SK-N-SH (cell line): ENCODE results near the gene TEX44. TPM values are rescaled to one million over a fixed set of nuclear protein-coding genes. Genes with fewer than 3 reads are reported as not detected.

Source experiments
- CTCF ChIA-PET: fragments of 300-600, 350-600 bp; formaldehyde crosslinking; extraction: SDS; loops from one replicate; lab custom pipeline; 2021; lab: Yijun Ruan, JAX
- POLR2A ChIA-PET: fragments of 350-600 bp; sonication (Branson Sonifier 250); formaldehyde crosslinking; extraction: SDS; loops from one replicate; lab custom pipeline; 2020; ENCODE audit warnings: antibody characterized with exemption, inconsistent platforms; lab: Yijun Ruan, JAX
- DNase-seq: peaks from one replicate; pipeline ENCODE4 v3.0.0; 2012
- H2AFZ ChIP-seq: fragments of 200-600 bp; sonication (generic); 2 replicates; pipeline ENCODE4 v1.8.1; 2016; ENCODE audit warnings: antibody characterized with exemption, mild to moderate bottlenecking, low read depth
- H3F3A ChIP-seq: fragments of 200-600 bp; sonication (generic); replicated peaks from 2 replicates; pipeline ENCODE3; 2016; ENCODE audit warnings: antibody characterized with exemption, mild to moderate bottlenecking; ENCODE audit not compliant: insufficient read depth
- H3K27ac ChIP-seq, 2 experiments: fragments of 200-500 bp in 1 of 2; fragments of 200-600 bp in 1 of 2; sonication (Bioruptor generic) in 1 of 2; sonication (generic), shearing (Covaris generic) in 1 of 2; 2 replicates each; pipeline versions ENCODE4 v1.5.1 to v1.6.1; 2014 to 2016; ENCODE audit warnings: low read depth in 2 of 2, inconsistent platforms in 1 of 2, low read length in 1 of 2, mild to moderate bottlenecking in 1 of 2, mixed read lengths in 1 of 2
- H3K27me3 ChIP-seq: fragments of 200-600 bp; sonication (generic), shearing (Covaris generic); 2 replicates; pipeline ENCODE4 v1.6.1; 2016; ENCODE audit warnings: mixed run types; ENCODE audit not compliant: insufficient read depth
- H3K36me3 ChIP-seq, 2 experiments: fragments of 200-500 bp in 1 of 2; fragments of 200-600 bp in 1 of 2; sonication (Bioruptor generic) in 1 of 2; sonication (generic) in 1 of 2; replicated peaks in 1 of 2; 2 replicates each; pipeline versions ENCODE3 to v1.5.1; 2014 to 2016; ENCODE audit warnings: low read length in 1 of 2, mild to moderate bottlenecking in 1 of 2; ENCODE audit not compliant: insufficient read depth in 2 of 2, control insufficient read depth in 1 of 2
- H3K4me1 ChIP-seq, 2 experiments: fragments of 200-500 bp in 1 of 2; fragments of 200-600 bp in 1 of 2; sonication (Bioruptor generic) in 1 of 2; sonication (generic), shearing (Covaris generic) in 1 of 2; 2 replicates each; pipeline versions ENCODE4 v1.5.1 to v1.6.1; 2014 to 2016; ENCODE audit warnings: low read depth in 1 of 2, low read length in 1 of 2, mixed run types in 1 of 2; ENCODE audit not compliant: insufficient read depth in 2 of 2, control insufficient read depth in 1 of 2
- H3K4me2 ChIP-seq: fragments of 200-600 bp; sonication (generic), shearing (Covaris generic); 2 replicates; pipeline ENCODE4 v1.6.1; 2017; ENCODE audit warnings: mixed run types
- H3K4me3 ChIP-seq, 2 experiments: fragments of 200-500 bp in 1 of 2; fragments of 200-600 bp in 1 of 2; sonication (Bioruptor generic) in 1 of 2; sonication (generic), shearing (Covaris generic) in 1 of 2; 2 replicates each; pipeline versions ENCODE4 v1.5.1 to v1.8.1; 2014 to 2016; ENCODE audit warnings: low read depth in 2 of 2, inconsistent platforms in 1 of 2, low read length in 1 of 2, mild to moderate bottlenecking in 1 of 2, mixed read lengths in 1 of 2, moderate library complexity in 1 of 2
- H3K79me2 ChIP-seq: fragments of 200-600 bp; sonication (generic); 2 replicates; pipeline ENCODE4 v1.8.1; 2017; ENCODE audit warnings: mild to moderate bottlenecking; ENCODE audit not compliant: insufficient read depth
- H3K9ac ChIP-seq: fragments of 200-600 bp; sonication (generic); 2 replicates; pipeline ENCODE4 v1.6.1; 2017; ENCODE audit warnings: mixed run types
- H3K9me2 ChIP-seq: fragments of 200-600 bp; sonication (generic); 2 replicates; pipeline ENCODE4 v1.6.1; 2017; ENCODE audit warnings: mixed run types
- H3K9me3 ChIP-seq: fragments of 200-600 bp; sonication (generic); 2 replicates; pipeline ENCODE4 v1.6.1; 2017; ENCODE audit warnings: mixed run types, mild to moderate bottlenecking, moderate library complexity
- H4K20me1 ChIP-seq: fragments of 200-600 bp; sonication (generic); 2 replicates; pipeline ENCODE4 v1.6.1; 2017; ENCODE audit warnings: mild to moderate bottlenecking, mixed run types; ENCODE audit not compliant: insufficient read depth
- EP300 ChIP-seq, 2 experiments: IDR thresholded peaks; 2 replicates each; pipeline versions ENCODE4 v1.4.0 to v1.6.1; 2012; ENCODE audit warnings: borderline replicate concordance in 1 of 2, low read depth in 1 of 2, low read length in 1 of 2
- FOSL2 ChIP-seq: IDR thresholded peaks from 2 replicates; pipeline ENCODE4 v1.4.0; 2012; ENCODE audit warnings: low read depth, mild to moderate bottlenecking, moderate library complexity, borderline replicate concordance
- GABPA ChIP-seq: IDR thresholded peaks from 2 replicates; pipeline ENCODE4 v1.4.0; 2012; ENCODE audit warnings: low read depth, mild to moderate bottlenecking
- MEF2A ChIP-seq: IDR thresholded peaks from 2 replicates; pipeline ENCODE4 v1.4.0; 2012; ENCODE audit warnings: low read depth, borderline replicate concordance
- NRF1 ChIP-seq: IDR thresholded peaks from 2 replicates; pipeline ENCODE4 v1.6.1; 2012; ENCODE audit warnings: low read depth, mild to moderate bottlenecking, low read length
- POLR2AphosphoS5 ChIP-seq: IDR thresholded peaks from 2 replicates; pipeline ENCODE4 v1.6.1; 2012; ENCODE audit warnings: low read depth, low read length
- RAD21 ChIP-seq: IDR thresholded peaks from 2 replicates; pipeline ENCODE4 v1.6.1; 2012; ENCODE audit warnings: mild to moderate bottlenecking, low read length
- RXRA ChIP-seq: IDR thresholded peaks from 2 replicates; pipeline ENCODE4 v1.4.0; 2012; ENCODE audit warnings: low read depth, mild to moderate bottlenecking, borderline replicate concordance
- SIN3A ChIP-seq: IDR thresholded peaks from 2 replicates; pipeline ENCODE4 v1.6.1; 2012; ENCODE audit warnings: low read depth, mild to moderate bottlenecking, low read length, moderate library complexity, borderline replicate concordance
- TAF1 ChIP-seq: IDR thresholded peaks from 2 replicates; pipeline ENCODE4 v1.6.1; 2012; ENCODE audit warnings: low read depth, mild to moderate bottlenecking, low read length, moderate library complexity, borderline replicate concordance
- TEAD4 ChIP-seq: IDR thresholded peaks from 2 replicates; pipeline ENCODE4 v1.4.0; 2012; ENCODE audit warnings: mild to moderate bottlenecking, borderline replicate concordance; ENCODE audit not compliant: insufficient read depth
- YY1 ChIP-seq: IDR thresholded peaks from 2 replicates; pipeline ENCODE4 v1.4.0; 2012; ENCODE audit warnings: low read depth, mild to moderate bottlenecking
- WGBS: methylation state at CpG from one replicate; pipeline ENCODE4 v1.1.6; 2017; ENCODE audit warnings: low lambda C conversion rate; 5-methylcytosine and 5-hydroxymethylcytosine counted together
- polyA plus RNA-seq, 3 experiments: library from polyadenylated mRNA; depleted of rRNA; stranded (reverse); fragments of >200 nt; gene quantifications; 2 replicates each; pipeline ENCODE4 v1.2.3, GENCODE V29; 2012
- TF ChIP-seq, protein P1 (sequence below): IDR thresholded peaks from 2 replicates; pipeline ENCODE4 v1.6.1; 2012; ENCODE audit warnings: mild to moderate bottlenecking, low read depth, low read length, moderate library complexity
- TF ChIP-seq, protein P2 (sequence below): fragments of 200-600 bp; sonication (generic); IDR thresholded peaks from 2 replicates; pipeline ENCODE4 v1.6.1; 2017; ENCODE audit warnings: antibody characterized with exemption, mild to moderate bottlenecking, moderate library complexity
- TF ChIP-seq, protein P3 (sequence below): IDR thresholded peaks from 2 replicates; pipeline ENCODE4 v1.4.0; 2012; ENCODE audit warnings: low read depth

Gene TEX44
- polyA plus RNA-seq, 1 of the 3 experiments (the other 2 are of a cell fraction) = not detected

DNA sequence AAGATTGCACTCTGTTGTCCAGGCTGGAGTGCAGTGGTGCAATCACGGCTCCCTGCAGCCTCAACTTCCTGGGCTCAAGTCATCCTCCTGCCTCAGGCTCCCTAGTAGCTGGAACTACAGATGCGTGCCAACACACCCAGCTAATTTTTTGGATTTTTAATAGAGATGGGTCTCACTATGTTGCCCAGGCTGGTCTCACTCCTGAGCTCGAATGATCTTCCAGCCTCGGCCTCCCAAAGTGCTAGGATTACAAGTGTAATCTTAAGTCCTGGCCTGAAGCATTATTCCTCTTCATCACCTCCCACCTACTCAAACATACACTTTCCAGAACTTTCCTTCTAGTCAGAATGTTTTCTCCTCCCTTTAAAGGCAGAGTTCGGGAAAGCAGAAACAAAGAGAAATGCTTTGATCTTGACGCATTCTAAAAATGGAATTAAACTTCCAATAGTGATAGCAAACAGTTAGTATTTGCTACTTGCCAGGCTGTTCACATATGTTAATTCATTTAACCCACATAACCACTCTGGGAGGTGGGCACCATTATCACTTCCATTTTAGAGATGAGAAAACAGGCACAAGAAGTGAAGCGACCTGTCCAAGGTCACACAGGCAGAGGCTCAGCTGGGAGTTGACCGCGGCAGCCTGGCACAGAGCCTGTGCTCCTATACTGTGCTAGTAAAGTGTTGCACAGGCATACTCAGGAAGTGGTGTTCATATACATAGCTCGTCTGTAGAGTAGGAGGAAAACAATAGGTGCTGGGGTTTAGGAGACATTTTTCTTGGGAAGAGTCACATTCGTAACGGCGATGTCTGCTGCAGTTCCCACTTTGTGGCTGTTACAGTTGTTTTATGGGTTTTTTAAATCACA lies 24.6 kb downstream of the TEX44 start (continued):
- TF ChIP-seq, protein P1, sequence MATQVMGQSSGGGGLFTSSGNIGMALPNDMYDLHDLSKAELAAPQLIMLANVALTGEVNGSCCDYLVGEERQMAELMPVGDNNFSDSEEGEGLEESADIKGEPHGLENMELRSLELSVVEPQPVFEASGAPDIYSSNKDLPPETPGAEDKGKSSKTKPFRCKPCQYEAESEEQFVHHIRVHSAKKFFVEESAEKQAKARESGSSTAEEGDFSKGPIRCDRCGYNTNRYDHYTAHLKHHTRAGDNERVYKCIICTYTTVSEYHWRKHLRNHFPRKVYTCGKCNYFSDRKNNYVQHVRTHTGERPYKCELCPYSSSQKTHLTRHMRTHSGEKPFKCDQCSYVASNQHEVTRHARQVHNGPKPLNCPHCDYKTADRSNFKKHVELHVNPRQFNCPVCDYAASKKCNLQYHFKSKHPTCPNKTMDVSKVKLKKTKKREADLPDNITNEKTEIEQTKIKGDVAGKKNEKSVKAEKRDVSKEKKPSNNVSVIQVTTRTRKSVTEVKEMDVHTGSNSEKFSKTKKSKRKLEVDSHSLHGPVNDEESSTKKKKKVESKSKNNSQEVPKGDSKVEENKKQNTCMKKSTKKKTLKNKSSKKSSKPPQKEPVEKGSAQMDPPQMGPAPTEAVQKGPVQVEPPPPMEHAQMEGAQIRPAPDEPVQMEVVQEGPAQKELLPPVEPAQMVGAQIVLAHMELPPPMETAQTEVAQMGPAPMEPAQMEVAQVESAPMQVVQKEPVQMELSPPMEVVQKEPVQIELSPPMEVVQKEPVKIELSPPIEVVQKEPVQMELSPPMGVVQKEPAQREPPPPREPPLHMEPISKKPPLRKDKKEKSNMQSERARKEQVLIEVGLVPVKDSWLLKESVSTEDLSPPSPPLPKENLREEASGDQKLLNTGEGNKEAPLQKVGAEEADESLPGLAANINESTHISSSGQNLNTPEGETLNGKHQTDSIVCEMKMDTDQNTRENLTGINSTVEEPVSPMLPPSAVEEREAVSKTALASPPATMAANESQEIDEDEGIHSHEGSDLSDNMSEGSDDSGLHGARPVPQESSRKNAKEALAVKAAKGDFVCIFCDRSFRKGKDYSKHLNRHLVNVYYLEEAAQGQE = no peak
- TF ChIP-seq FOSL2 (no peak), RXRA (no peak), RAD21 (no peak)

DNA sequence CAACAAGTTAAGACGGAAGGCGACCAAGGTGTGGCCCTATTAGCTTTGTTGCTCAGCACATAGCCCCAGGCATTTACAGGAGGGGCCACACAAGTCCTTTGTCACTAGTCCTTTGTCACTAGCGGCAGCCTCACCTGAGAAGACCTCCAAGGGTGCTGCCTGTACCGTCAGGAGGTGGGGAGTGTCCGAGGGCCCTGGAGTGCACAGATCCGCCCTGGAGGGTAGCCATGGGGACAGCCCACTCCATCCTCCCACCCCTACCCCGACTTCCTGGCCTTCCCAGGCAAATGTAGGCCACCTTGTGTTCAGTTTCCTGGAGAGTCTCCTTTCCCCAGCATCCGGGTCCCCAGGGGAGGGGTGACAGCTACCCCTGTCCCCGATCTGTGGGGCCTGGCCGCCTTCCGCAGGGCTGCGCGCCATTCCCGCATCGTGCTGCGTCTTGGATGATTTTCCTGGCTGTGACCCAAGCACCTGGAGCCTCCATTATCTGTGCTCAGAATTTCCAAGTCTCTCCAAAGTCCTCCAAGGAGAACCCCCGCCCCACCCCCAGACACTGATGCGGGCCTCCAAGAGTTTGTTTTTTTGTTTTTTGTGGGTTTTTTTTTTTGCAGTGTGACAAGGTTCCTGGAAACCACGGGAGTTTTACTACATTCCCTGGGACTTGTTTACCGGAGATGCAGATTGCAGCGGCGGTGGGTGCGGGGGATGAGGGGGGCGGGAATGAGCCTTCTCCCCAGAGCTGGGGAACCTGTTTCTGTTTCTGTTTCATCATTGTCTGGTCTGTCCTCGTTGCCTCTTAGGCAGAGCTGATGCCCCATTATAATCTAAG lies 28.6 kb downstream of the TEX44 start:
- H3K9me3 ChIP-seq = no peaks in the 10 kb centered on the region
- no peaks in the 10 kb centered on the region for H3K4me1 ChIP-seq
- H2AFZ ChIP-seq = no peak overlapping the region
- H3F3A ChIP-seq = no peaks in the 10 kb centered on the region
- H3K4me3 ChIP-seq = no peak overlapping the region
- no peak for DNase-seq
- H3K4me2 ChIP-seq = no peak overlapping the region
- ChIA-PET POLR2A (no interaction called here), CTCF (interaction anchor here (1.0 to 2.7 kb wide), 4 partner anchors 48 to 104 kb away, joined by 3 to 15 read pairs (median 4); no protein-coding TSS in a partner anchor)
- 77% methylated on average over 22 of the region's 25 CpGs for WGBS
- TF ChIP-seq YY1 (no peak), RAD21 (no peak), SIN3A (no peak), TEAD4 (no peak), MEF2A (no peak), NRF1 (no peak), GABPA (no peak), EP300 (IDR thresholded peaks at IDR 0.05; ENCODE audit: borderline replicate concordance in 1 of 2, low read depth in 1 of 2, low read length in 1 of 2) (no peak), TAF1 (no peak), POLR2AphosphoS5 (no peak)
- TF ChIP-seq, protein P2, sequence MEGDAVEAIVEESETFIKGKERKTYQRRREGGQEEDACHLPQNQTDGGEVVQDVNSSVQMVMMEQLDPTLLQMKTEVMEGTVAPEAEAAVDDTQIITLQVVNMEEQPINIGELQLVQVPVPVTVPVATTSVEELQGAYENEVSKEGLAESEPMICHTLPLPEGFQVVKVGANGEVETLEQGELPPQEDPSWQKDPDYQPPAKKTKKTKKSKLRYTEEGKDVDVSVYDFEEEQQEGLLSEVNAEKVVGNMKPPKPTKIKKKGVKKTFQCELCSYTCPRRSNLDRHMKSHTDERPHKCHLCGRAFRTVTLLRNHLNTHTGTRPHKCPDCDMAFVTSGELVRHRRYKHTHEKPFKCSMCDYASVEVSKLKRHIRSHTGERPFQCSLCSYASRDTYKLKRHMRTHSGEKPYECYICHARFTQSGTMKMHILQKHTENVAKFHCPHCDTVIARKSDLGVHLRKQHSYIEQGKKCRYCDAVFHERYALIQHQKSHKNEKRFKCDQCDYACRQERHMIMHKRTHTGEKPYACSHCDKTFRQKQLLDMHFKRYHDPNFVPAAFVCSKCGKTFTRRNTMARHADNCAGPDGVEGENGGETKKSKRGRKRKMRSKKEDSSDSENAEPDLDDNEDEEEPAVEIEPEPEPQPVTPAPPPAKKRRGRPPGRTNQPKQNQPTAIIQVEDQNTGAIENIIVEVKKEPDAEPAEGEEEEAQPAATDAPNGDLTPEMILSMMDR = no peak
- TF ChIP-seq, protein P1 = no peak
- TF ChIP-seq, protein P3, sequence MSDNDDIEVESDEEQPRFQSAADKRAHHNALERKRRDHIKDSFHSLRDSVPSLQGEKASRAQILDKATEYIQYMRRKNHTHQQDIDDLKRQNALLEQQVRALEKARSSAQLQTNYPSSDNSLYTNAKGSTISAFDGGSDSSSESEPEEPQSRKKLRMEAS = no peak
- no peaks in the 10 kb centered on the region for H3K9me2 ChIP-seq
- no peak overlapping the region for H3K9ac ChIP-seq
- H3K36me3 ChIP-seq = no peaks in the 10 kb centered on the region
- H3K27me3 ChIP-seq = no peaks in the 10 kb centered on the region
- no peaks in the 10 kb centered on the region for H3K79me2 ChIP-seq
- H4K20me1 ChIP-seq = no peaks in the 10 kb centered on the region
- no peak overlapping the region for H3K27ac ChIP-seq
